H9 (cell line): ENCODE results near the gene RDH14. TPM values are rescaled to one million over a fixed set of nuclear protein-coding genes. Genes with fewer than 3 reads are reported as not detected.

Experiments used
- DNase-seq: peaks from one replicate; pipeline ENCODE4 v3.0.0-alpha.2; 2017
- H2AFZ ChIP-seq: one replicate; pipeline ENCODE4 v1.6.1; 2013; ENCODE audit warnings: mild to moderate bottlenecking, low read length, control low read depth, moderate library complexity
- H2AK5ac ChIP-seq: 2 replicates; pipeline ENCODE4 v1.6.1; 2013; ENCODE audit warnings: low read length, control low read depth, mixed read lengths; ENCODE audit not compliant: insufficient read length
- H2BK120ac ChIP-seq: one replicate; pipeline ENCODE4 v1.6.1; 2013; ENCODE audit warnings: low read depth, mild to moderate bottlenecking, low read length, control low read depth, inconsistent platforms; ENCODE audit not compliant: poor library complexity, severe bottlenecking
- H2BK12ac ChIP-seq: 2 replicates; pipeline ENCODE4 v1.6.1; 2013; ENCODE audit warnings: low read length, control low read depth, mixed read lengths, low read depth; ENCODE audit not compliant: insufficient read length
- H2BK15ac ChIP-seq: 2 replicates; pipeline ENCODE4 v1.6.1; 2013; ENCODE audit warnings: low read depth, low read length, control low read depth
- H2BK20ac ChIP-seq: one replicate; pipeline ENCODE4 v1.6.1; 2013; ENCODE audit warnings: low read depth, mild to moderate bottlenecking, low read length, control low read depth, inconsistent platforms; ENCODE audit not compliant: poor library complexity, severe bottlenecking
- H2BK5ac ChIP-seq: 2 replicates; pipeline ENCODE4 v1.6.1; 2013; ENCODE audit warnings: low read length, control low read depth, mixed read lengths; ENCODE audit not compliant: insufficient read length
- H3K14ac ChIP-seq: 2 replicates; pipeline ENCODE4 v1.6.1; 2013; ENCODE audit warnings: low read length, control low read depth; ENCODE audit not compliant: insufficient read depth
- H3K18ac ChIP-seq: 2 replicates; pipeline ENCODE4 v1.6.1; 2013; ENCODE audit warnings: low read depth, mild to moderate bottlenecking, mixed read lengths, low read length, control low read depth; ENCODE audit not compliant: insufficient read length
- H3K23ac ChIP-seq: 2 replicates; pipeline ENCODE4 v1.6.1; 2013; ENCODE audit warnings: low read length, control low read depth, mixed read lengths, low read depth; ENCODE audit not compliant: insufficient read length
- H3K23me2 ChIP-seq: 2 replicates; pipeline ENCODE4 v1.6.1; 2013; ENCODE audit warnings: low read depth, mild to moderate bottlenecking, mixed read lengths, low read length, control low read depth; ENCODE audit not compliant: insufficient read length, poor library complexity, severe bottlenecking
- H3K27ac ChIP-seq: 2 replicates; pipeline ENCODE4 v1.5.1; 2013; ENCODE audit warnings: low read length, control low read depth, mixed read lengths, low read depth; ENCODE audit not compliant: insufficient read length
- H3K27me3 ChIP-seq: 2 replicates; pipeline ENCODE4 v1.6.1; 2013; ENCODE audit warnings: low read length, control low read depth, inconsistent platforms; ENCODE audit not compliant: insufficient read depth
- H3K4ac ChIP-seq: 2 replicates; pipeline ENCODE4 v1.6.1; 2013; ENCODE audit warnings: low read depth, mild to moderate bottlenecking, control low read depth, inconsistent platforms, low read length, moderate library complexity
- H3K4me1 ChIP-seq: 2 replicates; pipeline ENCODE4 v1.6.1; 2013; ENCODE audit warnings: low read length, control low read depth, inconsistent platforms; ENCODE audit not compliant: insufficient read depth
- H3K4me2 ChIP-seq: 2 replicates; pipeline ENCODE4 v1.6.1; 2013; ENCODE audit warnings: low read length, control low read depth, mixed read lengths; ENCODE audit not compliant: insufficient read length, insufficient read depth
- H3K56ac ChIP-seq: 2 replicates; pipeline ENCODE4 v1.6.1; 2013; ENCODE audit warnings: low read depth, mild to moderate bottlenecking, mixed read lengths, low read length, control low read depth; ENCODE audit not compliant: insufficient read length
- H3K79me1 ChIP-seq: 2 replicates; pipeline ENCODE4 v1.6.1; 2013; ENCODE audit warnings: low read depth, mild to moderate bottlenecking, moderate library complexity, low read length, control low read depth, inconsistent platforms; ENCODE audit not compliant: insufficient read depth, poor library complexity, severe bottlenecking
- H3K79me2 ChIP-seq: 2 replicates; pipeline ENCODE4 v1.6.1; 2013; ENCODE audit warnings: low read length, control low read depth, inconsistent platforms; ENCODE audit not compliant: insufficient read depth
- H3K9ac ChIP-seq: 2 replicates; pipeline ENCODE4 v1.6.1; 2013; ENCODE audit warnings: low read length, control low read depth, mixed read lengths; ENCODE audit not compliant: insufficient read length; ENCODE audit errors: extremely low read depth
- H3K9me3 ChIP-seq: one replicate; pipeline ENCODE4 v1.6.1; 2013; ENCODE audit warnings: low read depth, low read length, inconsistent platforms; ENCODE audit not compliant: control insufficient read depth
- H3T11ph ChIP-seq: one replicate; pipeline ENCODE4 v1.6.1; 2013; ENCODE audit warnings: mild to moderate bottlenecking, low read length, control low read depth, inconsistent platforms
- H4K20me1 ChIP-seq: one replicate; pipeline ENCODE4 v1.6.1; 2013; ENCODE audit not compliant: control insufficient read depth, insufficient read length, insufficient read depth
- H4K5ac ChIP-seq: 2 replicates; pipeline ENCODE4 v1.6.1; 2013; ENCODE audit warnings: low read depth, mild to moderate bottlenecking, mixed read lengths, low read length, control low read depth; ENCODE audit not compliant: insufficient read length
- H4K8ac ChIP-seq: replicated peaks from 2 replicates; pipeline ENCODE4 v1.6.1; 2013; ENCODE audit warnings: low read length, control low read depth, mixed read lengths, low read depth; ENCODE audit not compliant: insufficient read length
- H4K91ac ChIP-seq: 2 replicates; pipeline ENCODE4 v1.6.1; 2013; ENCODE audit warnings: low read depth, mild to moderate bottlenecking, moderate library complexity, mixed read lengths, low read length, control low read depth; ENCODE audit not compliant: insufficient read length
- H3K27ac Mint-ChIP-seq, 3 experiments: 2 replicates in 2 of 3; 3 replicates in 1 of 3; pipeline ENCODE4 v1.8.0; 2020 to 2021; ENCODE audit warnings: mixed read lengths in 3 of 3, mild to moderate bottlenecking in 1 of 3, moderate library complexity in 1 of 3
- H3K27me3 Mint-ChIP-seq: 2 replicates; pipeline ENCODE4 v1.8.0; 2021; ENCODE audit warnings: low read depth, mild to moderate bottlenecking, moderate library complexity, mixed read lengths
- H3K36me3 Mint-ChIP-seq, 3 experiments: 2 replicates in 2 of 3; 3 replicates in 1 of 3; pipeline ENCODE4 v1.8.0; 2020 to 2021; ENCODE audit warnings: low read depth in 3 of 3, mixed read lengths in 3 of 3; ENCODE audit not compliant: insufficient read depth in 1 of 3
- H3K4me1 Mint-ChIP-seq, 2 experiments: 2 replicates each; pipeline ENCODE4 v1.8.0; 2020; ENCODE audit warnings: mixed read lengths in 2 of 2
- H3K4me3 Mint-ChIP-seq, 2 experiments: 2 replicates in 1 of 2; 3 replicates in 1 of 2; pipeline ENCODE4 v1.8.0; 2020 to 2021; ENCODE audit warnings: mild to moderate bottlenecking in 2 of 2, mixed read lengths in 2 of 2, moderate library complexity in 1 of 2
- H3K9me3 Mint-ChIP-seq, 2 experiments: 2 replicates in 1 of 2; 3 replicates in 1 of 2; pipeline ENCODE4 v1.8.0; 2020; ENCODE audit warnings: mild to moderate bottlenecking in 2 of 2, mixed read lengths in 2 of 2, moderate library complexity in 1 of 2
- CTCF ChIP-seq: fragments of 200-600 bp; sonication (generic); conservative IDR thresholded peaks from 3 replicates; pipeline ENCODE4 v1.8.0; 2021; ENCODE audit warnings: antibody characterized with exemption, mild to moderate bottlenecking
- WGBS: extraction: QIAGEN DNeasy Blood & Tissue Kit; methylation state at CpG from one replicate; pipeline ENCODE4 v1.1.7; 2013; ENCODE audit warnings: missing lambda C conversion rate, low lambda C conversion rate, mixed read lengths; ENCODE audit not compliant: insufficient read length; ENCODE audit errors: extremely low coverage; 5-methylcytosine and 5-hydroxymethylcytosine counted together
- total RNA-seq: library from RNA; stranded (reverse); gene quantifications from 2 replicates; pipeline ENCODE4 v1.2.1, GENCODE V29; 2021

The RDH14 gene
- total RNA-seq, 1 experiment from 2014 or later, result 25.5 TPM

- H3K23me2 ChIP-seq, result no peaks in the 10 kb centered on the region
- TF ChIP-seq CTCF, result no peak
- H3K9me3 ChIP-seq, result no peaks in the 10 kb centered on the region
- no peaks in the 10 kb centered on the region for H3K79me1 ChIP-seq
- H2BK20ac ChIP-seq, result no peak overlapping the region
- DNase-seq, result no peak
- H3K27ac ChIP-seq, result no peak overlapping the region
- no peak overlapping the region for H3K18ac ChIP-seq
- WGBS, result no CpG with 5 or more reads among the region's 2 CpGs
- no peak overlapping the region for H2BK5ac ChIP-seq
- no peak overlapping the region for H4K8ac ChIP-seq
- H3K79me2 ChIP-seq, result no peaks in the 10 kb centered on the region
- H3K9me3 Mint-ChIP-seq, result no peaks in the 10 kb centered on the region
- peaks cover 12 to 16% of the 10 kb centered on the region in 2 experiments for H3K4me1 Mint-ChIP-seq
- no peak overlapping the region for H3K4me2 ChIP-seq
- no peak overlapping the region for H3K14ac ChIP-seq
- no peak overlapping the region for H3T11ph ChIP-seq
- H3K9ac ChIP-seq, result no peak overlapping the region
- no peak overlapping the region for H2BK120ac ChIP-seq
- H3K4me3 Mint-ChIP-seq, result no peak overlapping the region
- no peak overlapping the region for H2BK15ac ChIP-seq
- H3K56ac ChIP-seq, result no peak overlapping the region
- H3K27me3 Mint-ChIP-seq, result no peaks in the 10 kb centered on the region
- no peak overlapping the region for H3K23ac ChIP-seq
- no peak overlapping the region for H3K4ac ChIP-seq
- peaks cover 0 to 2% (median 0%) of the 10 kb centered on the region in 3 experiments; a peak in 1 of 7 replicates for H3K36me3 Mint-ChIP-seq
- H2BK12ac ChIP-seq, result no peak overlapping the region
- H4K91ac ChIP-seq, result no peak overlapping the region
- H3K27ac Mint-ChIP-seq, result no peak overlapping the region
- no peak overlapping the region for H2AFZ ChIP-seq
- H3K4me1 ChIP-seq, result peaks cover 3% of the 10 kb centered on the region; the same call in 1 of the 2 replicates
- no peak overlapping the region for H2AK5ac ChIP-seq
- no peak overlapping the region for H4K5ac ChIP-seq
- H4K20me1 ChIP-seq, result no peaks in the 10 kb centered on the region
- H3K27me3 ChIP-seq, result no peaks in the 10 kb centered on the region
Observed at GRCh38 chr2:18549083-18549482, 11.4 kb downstream of the RDH14 start.
